Measurements from ENCODE around the gene PHYHD1.

PHYHD1 gene

DNA sequence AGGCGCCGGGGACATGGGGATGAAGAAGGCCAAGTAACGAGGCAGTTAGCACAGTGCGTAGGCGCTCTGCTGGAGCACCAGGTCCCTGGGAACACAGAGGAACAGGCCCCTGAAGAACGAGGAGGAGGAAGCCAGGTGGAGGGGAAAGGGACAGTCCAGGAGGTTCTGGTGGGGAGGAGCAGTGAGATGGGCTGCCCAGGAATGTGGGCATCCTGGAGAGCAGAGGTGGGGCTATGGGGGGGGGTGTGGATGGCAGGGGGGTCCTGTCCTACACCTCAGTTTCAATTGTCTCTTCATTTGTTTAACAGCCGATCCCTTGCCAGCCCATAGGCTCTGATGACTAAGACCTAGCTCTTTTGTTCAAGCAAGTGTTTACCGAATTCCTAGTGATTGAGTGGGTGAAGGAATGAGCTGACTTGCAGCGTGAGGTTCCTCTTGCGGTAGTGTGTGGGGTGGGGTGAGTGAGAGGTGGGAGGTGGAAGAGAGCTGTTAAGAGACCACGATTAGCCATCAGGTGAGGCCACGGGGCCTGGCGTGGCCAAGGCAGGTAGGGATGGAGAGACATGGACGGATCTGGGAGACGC is 8.4 kb upstream of the PHYHD1 start:
- H3K9me3 ChIP-seq (ENCODE audit: control insufficient read depth in 2 of 2, low read length in 2 of 2): no peaks in the 10 kb centered on the region
- H3K27ac ChIP-seq (ENCODE audit: low read length): peak overlapping the region; percentile 31
- H3K36me3 ChIP-seq (ENCODE audit: control insufficient read depth in 2 of 2, insufficient read depth in 2 of 2, low read length in 2 of 2): peaks cover 26 to 31% of the 10 kb centered on the region in 2 donors
- H3K27me3 ChIP-seq (ENCODE audit: control insufficient read depth in 1 of 2, insufficient read depth in 2 of 2, low read length in 2 of 2): no peaks in the 10 kb centered on the region
- peaks cover 62% of the 10 kb centered on the region for H3K4me1 ChIP-seq (ENCODE audit: control insufficient read depth, insufficient read depth, low read length)
- no peak overlapping the region for H3K9ac ChIP-seq (ENCODE audit: low read length in 2 of 2)
- H3K4me3 ChIP-seq (ENCODE audit: low read length in 2 of 2): peak overlapping the region in 1 of 2 donors; percentile 10

DNA sequence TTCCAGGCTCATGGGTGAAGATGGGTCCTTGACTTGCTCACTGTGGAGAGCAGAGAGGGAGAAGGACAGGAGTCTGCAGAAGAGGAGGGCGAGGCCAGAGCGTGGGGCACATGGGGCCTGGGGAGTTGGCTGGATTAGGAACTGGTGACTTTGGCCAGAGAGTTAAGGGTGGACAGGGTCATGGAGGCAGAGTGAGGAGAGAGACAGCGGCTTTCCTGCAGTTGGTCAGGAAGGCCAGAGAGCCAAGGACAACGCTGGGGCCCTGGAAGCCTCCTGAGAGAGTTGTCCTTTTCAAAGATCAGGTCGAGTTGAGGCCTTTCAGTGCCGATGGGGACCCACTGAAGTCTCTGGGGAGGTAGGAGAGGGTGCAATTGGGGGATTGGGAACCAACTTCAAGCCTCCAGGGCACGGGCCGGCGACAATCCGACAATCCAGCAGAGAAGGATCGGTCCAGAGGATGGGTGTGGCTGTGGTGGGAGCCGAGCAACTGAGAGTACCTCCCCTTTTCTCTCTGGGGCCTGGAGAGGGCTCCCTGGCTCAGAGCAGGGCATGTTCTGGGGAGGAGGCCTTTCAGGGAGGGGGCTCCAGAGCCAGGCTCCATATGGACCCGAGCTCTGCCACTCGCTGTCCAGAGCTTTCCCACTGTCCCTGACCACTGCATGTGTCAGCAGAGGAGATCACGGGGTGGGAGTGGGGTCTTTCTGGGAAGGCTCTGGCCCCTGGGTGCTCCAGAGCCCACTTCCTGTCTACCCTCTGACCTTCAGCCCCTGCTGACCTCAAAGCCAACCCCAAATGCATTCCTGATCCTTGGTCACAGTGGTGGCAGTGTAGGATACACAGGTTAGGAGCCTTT is 7.5 kb upstream of the PHYHD1 start:
- Histone ChIP-seq H3K9ac (ENCODE audit: low read length in 2 of 2) (no peak overlapping the region), H3K27me3 (ENCODE audit: control insufficient read depth in 1 of 2, insufficient read depth in 2 of 2, low read length in 2 of 2) (no peaks in the 10 kb centered on the region), H3K36me3 (ENCODE audit: control insufficient read depth in 2 of 2, insufficient read depth in 2 of 2, low read length in 2 of 2) (peaks cover 22 to 25% of the 10 kb centered on the region in 2 donors), H3K27ac (ENCODE audit: low read length) (peak overlapping the region; percentile 31), H3K9me3 (ENCODE audit: control insufficient read depth in 2 of 2, low read length in 2 of 2) (no peaks in the 10 kb centered on the region), H3K4me3 (ENCODE audit: low read length in 2 of 2) (peak overlapping the region in 1 of 2 donors; percentile 15), H3K4me1 (ENCODE audit: control insufficient read depth, insufficient read depth, low read length) (peaks cover 65% of the 10 kb centered on the region)

DNA sequence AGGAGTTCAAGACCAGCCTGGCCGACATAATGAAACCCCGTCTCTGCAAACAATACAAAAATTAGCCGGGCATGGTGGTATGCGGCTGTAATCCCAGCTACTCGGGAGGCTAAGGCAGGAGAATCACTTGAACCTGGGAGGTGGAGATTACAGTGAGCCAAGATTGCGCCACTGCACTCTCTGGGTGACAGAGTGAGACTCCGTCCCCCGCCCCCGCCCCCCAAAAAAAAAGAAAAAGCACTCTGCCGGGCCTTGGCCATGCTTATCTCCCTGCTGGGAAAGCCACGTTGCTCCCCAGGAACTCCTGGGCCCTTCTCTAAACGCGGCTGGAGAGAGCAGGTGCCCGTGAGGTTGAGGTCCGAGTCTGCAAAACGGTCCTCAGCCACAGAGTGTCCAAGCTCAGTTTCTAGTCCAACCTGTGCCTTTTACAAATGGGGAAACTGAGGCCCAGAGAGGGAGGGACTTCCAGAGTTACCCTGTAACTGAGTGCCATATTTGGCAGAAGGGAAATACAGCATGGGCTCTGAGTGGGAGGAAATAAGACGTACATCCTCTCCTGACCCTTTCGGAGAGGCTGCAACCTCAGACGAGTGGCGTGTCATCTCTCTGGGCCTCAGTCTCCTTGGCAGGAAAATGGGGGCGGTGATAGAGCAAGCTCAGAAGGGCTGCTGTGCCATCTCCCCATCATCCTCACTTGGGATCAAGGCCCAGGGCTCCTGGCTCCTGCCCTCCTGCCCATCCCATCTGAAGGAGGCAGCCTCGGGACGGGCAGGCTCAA is 6.6 kb upstream of the PHYHD1 start:
- H3K36me3 ChIP-seq (ENCODE audit: control insufficient read depth in 2 of 2, insufficient read depth in 2 of 2, low read length in 2 of 2): peaks cover 15 to 16% of the 10 kb centered on the region in 2 donors
- no peak overlapping the region for H3K27ac ChIP-seq (ENCODE audit: low read length)
- H3K9ac ChIP-seq (ENCODE audit: low read length in 2 of 2): no peak overlapping the region

DNA sequence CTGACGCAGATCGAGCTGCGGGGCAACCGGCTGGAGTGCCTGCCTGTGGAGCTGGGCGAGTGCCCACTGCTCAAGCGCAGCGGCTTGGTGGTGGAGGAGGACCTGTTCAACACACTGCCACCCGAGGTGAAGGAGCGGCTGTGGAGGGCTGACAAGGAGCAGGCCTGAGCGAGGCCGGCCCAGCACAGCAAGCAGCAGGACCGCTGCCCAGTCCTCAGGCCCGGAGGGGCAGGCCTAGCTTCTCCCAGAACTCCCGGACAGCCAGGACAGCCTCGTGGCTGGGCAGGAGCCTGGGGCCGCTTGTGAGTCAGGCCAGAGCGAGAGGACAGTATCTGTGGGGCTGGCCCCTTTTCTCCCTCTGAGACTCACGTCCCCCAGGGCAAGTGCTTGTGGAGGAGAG is 4.6 kb upstream of the PHYHD1 start:
- Histone ChIP-seq H3K27ac (ENCODE audit: low read length) (peak overlapping the region; percentile 62), H3K9me3 (ENCODE audit: control insufficient read depth in 2 of 2, low read length in 2 of 2) (no peaks in the 10 kb centered on the region), H3K4me3 (ENCODE audit: low read length in 2 of 2) (no peak overlapping the region), H3K36me3 (ENCODE audit: control insufficient read depth in 2 of 2, insufficient read depth in 2 of 2, low read length in 2 of 2) (peaks cover 6 to 15% of the 10 kb centered on the region in 2 donors), H3K4me1 (ENCODE audit: control insufficient read depth, insufficient read depth, low read length) (peaks cover 59% of the 10 kb centered on the region), H3K27me3 (ENCODE audit: control insufficient read depth in 1 of 2, insufficient read depth in 2 of 2, low read length in 2 of 2) (no peaks in the 10 kb centered on the region), H3K9ac (ENCODE audit: low read length in 2 of 2) (no peak overlapping the region)

More for the DNA sequence above, 6.6 kb upstream of the PHYHD1 start:
- Histone ChIP-seq H3K27me3 (ENCODE audit: control insufficient read depth in 1 of 2, insufficient read depth in 2 of 2, low read length in 2 of 2) (no peaks in the 10 kb centered on the region), H3K4me3 (ENCODE audit: low read length in 2 of 2) (no peak overlapping the region), H3K9me3 (ENCODE audit: control insufficient read depth in 2 of 2, low read length in 2 of 2) (no peaks in the 10 kb centered on the region), H3K4me1 (ENCODE audit: control insufficient read depth, insufficient read depth, low read length) (peaks cover 67% of the 10 kb centered on the region)

DNA sequence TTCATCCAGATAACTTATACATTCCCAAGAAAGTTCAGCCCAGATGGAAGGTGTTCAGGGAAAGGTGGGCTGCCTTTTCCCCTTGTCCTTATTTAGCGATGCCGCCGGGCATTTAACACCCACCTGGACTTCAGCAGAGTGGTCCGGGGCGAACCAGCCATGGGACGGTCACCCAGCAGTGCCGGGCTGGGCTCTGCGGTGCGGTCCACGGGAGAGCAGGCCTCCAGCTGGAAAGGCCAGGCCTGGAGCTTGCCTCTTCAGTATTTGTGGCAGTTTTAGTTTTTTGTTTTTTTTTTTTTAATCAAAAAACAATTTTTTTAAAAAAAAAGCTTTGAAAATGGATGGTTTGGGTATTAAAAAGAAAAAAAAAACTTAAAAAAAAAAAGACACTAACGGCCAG is 4.0 kb upstream of the PHYHD1 start:
- Histone ChIP-seq H3K36me3 (ENCODE audit: control insufficient read depth in 2 of 2, insufficient read depth in 2 of 2, low read length in 2 of 2) (peaks cover 6 to 15% of the 10 kb centered on the region in 2 donors), H3K4me3 (ENCODE audit: low read length in 2 of 2) (no peak overlapping the region), H3K27me3 (ENCODE audit: control insufficient read depth in 1 of 2, insufficient read depth in 2 of 2, low read length in 2 of 2) (no peaks in the 10 kb centered on the region), H3K9me3 (ENCODE audit: control insufficient read depth in 2 of 2, low read length in 2 of 2) (no peaks in the 10 kb centered on the region), H3K4me1 (ENCODE audit: control insufficient read depth, insufficient read depth, low read length) (peaks cover 57% of the 10 kb centered on the region), H3K27ac (ENCODE audit: low read length) (peak overlapping the region; percentile 62), H3K9ac (ENCODE audit: low read length in 2 of 2) (peak overlapping the region in 1 of 2 donors; percentile 5)

DNA sequence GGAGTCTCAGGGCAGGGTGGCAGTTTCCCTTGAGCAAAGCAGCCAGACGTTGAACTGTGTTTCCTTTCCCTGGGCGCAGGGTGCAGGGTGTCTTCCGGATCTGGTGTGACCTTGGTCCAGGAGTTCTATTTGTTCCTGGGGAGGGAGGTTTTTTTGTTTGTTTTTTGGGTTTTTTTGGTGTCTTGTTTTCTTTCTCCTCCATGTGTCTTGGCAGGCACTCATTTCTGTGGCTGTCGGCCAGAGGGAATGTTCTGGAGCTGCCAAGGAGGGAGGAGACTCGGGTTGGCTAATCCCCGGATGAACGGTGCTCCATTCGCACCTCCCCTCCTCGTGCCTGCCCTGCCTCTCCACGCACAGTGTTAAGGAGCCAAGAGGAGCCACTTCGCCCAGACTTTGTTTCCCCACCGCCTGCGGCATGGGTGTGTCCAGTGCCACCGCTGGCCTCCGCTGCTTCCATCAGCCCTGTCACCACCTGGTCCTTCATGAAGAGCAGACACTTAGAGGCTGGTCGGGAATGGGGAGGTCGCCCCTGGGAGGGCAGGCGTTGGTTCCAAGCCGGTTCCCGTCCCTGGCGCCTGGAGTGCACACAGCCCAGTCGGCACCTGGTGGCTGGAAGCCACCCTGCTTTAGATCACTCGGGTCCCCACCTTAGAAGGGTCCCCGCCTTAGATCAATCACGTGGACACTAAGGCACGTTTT is 3.5 kb upstream of the PHYHD1 start:
- Histone ChIP-seq H3K9me3 (ENCODE audit: control insufficient read depth in 2 of 2, low read length in 2 of 2) (no peaks in the 10 kb centered on the region), H3K27me3 (ENCODE audit: control insufficient read depth in 1 of 2, insufficient read depth in 2 of 2, low read length in 2 of 2) (no peaks in the 10 kb centered on the region), H3K4me3 (ENCODE audit: low read length in 2 of 2) (peak overlapping the region in 1 of 2 donors; percentile 15), H3K9ac (ENCODE audit: low read length in 2 of 2) (no peak overlapping the region), H3K36me3 (ENCODE audit: control insufficient read depth in 2 of 2, insufficient read depth in 2 of 2, low read length in 2 of 2) (peaks cover 6 to 15% of the 10 kb centered on the region in 2 donors), H3K4me1 (ENCODE audit: control insufficient read depth, insufficient read depth, low read length) (peaks cover 57% of the 10 kb centered on the region), H3K27ac (ENCODE audit: low read length) (peak overlapping the region; percentile 2)

DNA sequence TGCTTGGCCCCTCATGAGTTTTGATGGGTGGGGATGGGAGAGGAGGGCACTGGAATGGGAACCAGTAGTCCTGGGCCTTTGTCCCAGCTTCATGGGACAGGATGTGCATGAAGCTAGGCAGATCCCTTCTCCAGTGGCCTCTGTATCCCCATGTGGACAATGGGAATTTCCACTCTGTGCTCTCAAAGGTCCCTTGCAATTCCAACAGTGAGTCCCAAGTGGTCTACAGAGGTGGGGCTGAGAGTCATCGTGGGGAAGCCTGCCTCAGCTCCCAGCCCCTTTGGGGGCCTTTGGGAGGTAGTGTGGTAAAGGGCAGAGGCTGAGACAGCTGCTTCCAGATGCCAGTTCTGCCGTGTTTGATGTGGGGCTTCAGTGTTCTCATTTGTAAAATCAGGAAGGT is 1.9 kb upstream of the PHYHD1 start:
- H3K4me1 ChIP-seq (ENCODE audit: control insufficient read depth, insufficient read depth, low read length): peaks cover 49% of the 10 kb centered on the region
- no peak overlapping the region for H3K27ac ChIP-seq (ENCODE audit: low read length)
- no peak overlapping the region for H3K9ac ChIP-seq (ENCODE audit: low read length in 2 of 2)

DNA sequence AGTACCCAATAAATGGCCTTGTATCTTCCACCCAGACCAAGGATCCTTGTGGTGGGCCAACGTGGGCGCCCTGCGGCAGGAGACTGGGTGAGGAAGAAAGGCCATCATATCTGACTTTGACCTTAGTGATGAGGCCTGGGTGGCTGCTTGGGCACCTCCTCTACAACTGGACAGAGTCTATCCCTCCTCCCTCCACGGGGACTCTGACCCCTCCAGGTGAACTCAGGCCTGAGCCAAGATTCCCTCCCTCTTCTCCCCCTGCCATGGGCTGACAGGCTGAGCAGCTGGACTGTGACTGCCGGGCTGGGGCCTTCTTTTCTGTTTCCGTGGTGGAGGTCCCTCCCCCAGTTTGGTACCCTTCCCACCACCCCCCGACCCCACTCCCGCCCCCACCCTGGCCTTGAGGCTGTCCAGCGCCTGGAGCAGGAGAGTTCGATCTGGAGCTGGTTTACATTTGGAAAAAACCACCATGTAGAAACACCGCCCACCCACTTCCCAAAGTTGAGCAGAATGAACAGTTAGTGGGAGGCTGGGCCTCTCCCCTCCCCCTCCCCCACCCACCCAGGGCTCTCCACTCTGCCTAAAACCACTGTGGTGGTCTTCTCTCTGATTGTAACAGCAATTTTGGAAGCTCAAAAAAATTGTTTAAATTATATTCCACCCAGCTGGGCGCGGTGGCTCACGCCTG is 1.2 kb upstream of the PHYHD1 start:
- Histone ChIP-seq H3K9me3 (ENCODE audit: control insufficient read depth in 2 of 2, low read length in 2 of 2) (no peaks in the 10 kb centered on the region), H3K4me3 (ENCODE audit: low read length in 2 of 2) (no peak overlapping the region), H3K27me3 (ENCODE audit: control insufficient read depth in 1 of 2, insufficient read depth in 2 of 2, low read length in 2 of 2) (no peaks in the 10 kb centered on the region), H3K4me1 (ENCODE audit: control insufficient read depth, insufficient read depth, low read length) (peaks cover 44% of the 10 kb centered on the region), H3K27ac (ENCODE audit: low read length) (no peak overlapping the region), H3K36me3 (ENCODE audit: control insufficient read depth in 2 of 2, insufficient read depth in 2 of 2, low read length in 2 of 2) (peaks cover 6 to 15% of the 10 kb centered on the region in 2 donors), H3K9ac (ENCODE audit: low read length in 2 of 2) (no peak overlapping the region)

More for the DNA sequence above, 1.9 kb upstream of the PHYHD1 start:
- H3K27me3 ChIP-seq (ENCODE audit: control insufficient read depth in 1 of 2, insufficient read depth in 2 of 2, low read length in 2 of 2): no peaks in the 10 kb centered on the region
- no peak overlapping the region for H3K4me3 ChIP-seq (ENCODE audit: low read length in 2 of 2)
- H3K9me3 ChIP-seq (ENCODE audit: control insufficient read depth in 2 of 2, low read length in 2 of 2): no peaks in the 10 kb centered on the region
- H3K36me3 ChIP-seq (ENCODE audit: control insufficient read depth in 2 of 2, insufficient read depth in 2 of 2, low read length in 2 of 2): peaks cover 6 to 15% of the 10 kb centered on the region in 2 donors

DNA sequence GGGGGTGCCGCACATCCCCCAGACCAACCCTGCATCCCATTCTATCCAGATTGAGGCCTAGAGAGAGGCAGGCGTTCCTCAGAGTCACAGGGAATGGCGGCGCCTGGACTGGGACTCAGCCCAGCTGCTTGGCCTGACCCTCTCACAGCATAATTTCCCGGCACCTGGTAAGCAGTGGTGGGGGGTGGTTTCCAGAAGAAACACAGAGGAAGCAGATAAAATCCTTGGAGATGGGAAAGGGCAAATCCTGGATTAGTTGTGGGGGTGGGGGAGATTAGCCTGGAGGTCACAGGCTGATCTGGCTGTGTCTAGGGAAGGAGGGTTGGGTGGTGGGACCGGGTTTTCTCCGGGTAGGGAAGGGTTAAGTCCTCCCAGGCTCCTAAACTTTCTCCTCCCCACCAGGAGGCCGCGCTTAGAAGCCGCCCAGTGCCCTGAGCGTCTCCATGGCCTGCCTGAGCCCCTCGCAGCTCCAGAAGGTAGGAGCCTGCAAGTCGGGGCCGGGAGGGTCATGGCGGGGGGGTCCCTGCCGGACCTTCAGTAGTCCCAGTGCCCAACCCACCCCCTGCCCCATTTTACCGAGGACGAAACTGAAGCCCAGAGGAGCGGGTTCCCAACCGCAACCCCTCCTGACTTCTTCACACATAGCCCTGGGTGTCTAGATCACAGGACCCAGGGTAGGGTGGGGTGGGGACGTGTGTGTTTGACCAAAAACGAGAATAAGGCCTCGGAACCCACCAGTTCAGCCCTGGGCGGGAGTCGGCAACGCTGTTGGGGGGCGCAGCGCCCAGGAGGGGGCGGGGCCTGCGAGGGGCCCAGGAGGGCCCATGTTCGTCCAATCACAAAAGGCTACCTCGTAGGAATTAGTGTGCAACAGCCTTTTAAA is 1.3 kb downstream of the PHYHD1 start:
- Histone ChIP-seq H3K4me3 (ENCODE audit: low read length in 2 of 2) (peak overlapping the region; percentile 77), H3K9ac (ENCODE audit: low read length in 2 of 2) (peak overlapping the region; percentile 73 to 79), H3K9me3 (ENCODE audit: control insufficient read depth in 2 of 2, low read length in 2 of 2) (no peaks in the 10 kb centered on the region), H3K36me3 (ENCODE audit: control insufficient read depth in 2 of 2, insufficient read depth in 2 of 2, low read length in 2 of 2) (peaks cover 2 to 8% of the 10 kb centered on the region in 2 donors), H3K27ac (ENCODE audit: low read length) (peak overlapping the region; percentile 76), H3K4me1 (ENCODE audit: control insufficient read depth, insufficient read depth, low read length) (peaks cover 30% of the 10 kb centered on the region), H3K27me3 (ENCODE audit: control insufficient read depth in 1 of 2, insufficient read depth in 2 of 2, low read length in 2 of 2) (no peaks in the 10 kb centered on the region)

Measured in stomach smooth muscle (tissue), 2 donors.